ENCODE measurements around the gene MOV10L1.

- TF ChIP-seq, protein P1, sequence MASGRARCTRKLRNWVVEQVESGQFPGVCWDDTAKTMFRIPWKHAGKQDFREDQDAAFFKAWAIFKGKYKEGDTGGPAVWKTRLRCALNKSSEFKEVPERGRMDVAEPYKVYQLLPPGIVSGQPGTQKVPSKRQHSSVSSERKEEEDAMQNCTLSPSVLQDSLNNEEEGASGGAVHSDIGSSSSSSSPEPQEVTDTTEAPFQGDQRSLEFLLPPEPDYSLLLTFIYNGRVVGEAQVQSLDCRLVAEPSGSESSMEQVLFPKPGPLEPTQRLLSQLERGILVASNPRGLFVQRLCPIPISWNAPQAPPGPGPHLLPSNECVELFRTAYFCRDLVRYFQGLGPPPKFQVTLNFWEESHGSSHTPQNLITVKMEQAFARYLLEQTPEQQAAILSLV (tag; IDR thresholded peaks at IDR 0.05), result no peak
- no peak for TF ChIP-seq NR3C1 (CRISPR knock-in tag; IDR thresholded peaks at IDR 0.05)
- no peak for TF ChIP-seq SPI1 (IDR thresholded peaks at IDR 0.05; ENCODE audit: borderline replicate concordance, low read depth, low read length)
- TF ChIP-seq EZH2 (IDR thresholded peaks at IDR 0.05; ENCODE audit: borderline replicate concordance, low read depth, low read length), result no peak
- TF ChIP-seq MYNN (IDR thresholded peaks at IDR 0.05), result no peak
- TF ChIP-seq MYNN (CRISPR knock-in tag; IDR thresholded peaks at IDR 0.05), result no peak
- no peak for TF ChIP-seq TEAD2 (tag; IDR thresholded peaks at IDR 0.05)
- TF ChIP-seq CTCF (IDR thresholded peaks at IDR 0.05 in 2 of 3, conservative IDR thresholded peaks at IDR 0.05 in 1 of 3; ENCODE audit: insufficient read depth in 2 of 3, low read depth in 1 of 3, low read length in 3 of 3), result no peak
- no peak for TF ChIP-seq ARNT (IDR thresholded peaks at IDR 0.05)
- TF ChIP-seq LEF1 (IDR thresholded peaks at IDR 0.05), result no peak
- no peak for TF ChIP-seq FOXA1 (IDR thresholded peaks at IDR 0.05; ENCODE audit: borderline replicate concordance)
- TF ChIP-seq ELK1 (CRISPR knock-in tag; IDR thresholded peaks at IDR 0.05), result no peak
- TF ChIP-seq CBX8 (IDR thresholded peaks at IDR 0.05; ENCODE audit: borderline replicate concordance, extremely low read depth, low read depth, low read length, poor library complexity, severe bottlenecking), result no peak
- no peak for TF ChIP-seq MAFF (IDR thresholded peaks at IDR 0.05; ENCODE audit: low read length)
- TF ChIP-seq ZNF445 (CRISPR knock-in tag; IDR thresholded peaks at IDR 0.05; ENCODE audit: low read depth), result no peak
Measured at GRCh38 chr22:50210378-50211139, 120.8 kb downstream of the MOV10L1 start.

Data from K562 (cell line).